GM18517 (cell line): ENCODE results near the gene DPF3.

Experiments used
- ATAC-seq: cut with Tn5 transposase; IDR thresholded peaks from one replicate; pipeline ENCODE4 v1.9.1; 2021; ENCODE audit warnings: mild to moderate bottlenecking, moderate library complexity; ENCODE audit not compliant: unreplicated experiment

Gene DPF3

DNA sequence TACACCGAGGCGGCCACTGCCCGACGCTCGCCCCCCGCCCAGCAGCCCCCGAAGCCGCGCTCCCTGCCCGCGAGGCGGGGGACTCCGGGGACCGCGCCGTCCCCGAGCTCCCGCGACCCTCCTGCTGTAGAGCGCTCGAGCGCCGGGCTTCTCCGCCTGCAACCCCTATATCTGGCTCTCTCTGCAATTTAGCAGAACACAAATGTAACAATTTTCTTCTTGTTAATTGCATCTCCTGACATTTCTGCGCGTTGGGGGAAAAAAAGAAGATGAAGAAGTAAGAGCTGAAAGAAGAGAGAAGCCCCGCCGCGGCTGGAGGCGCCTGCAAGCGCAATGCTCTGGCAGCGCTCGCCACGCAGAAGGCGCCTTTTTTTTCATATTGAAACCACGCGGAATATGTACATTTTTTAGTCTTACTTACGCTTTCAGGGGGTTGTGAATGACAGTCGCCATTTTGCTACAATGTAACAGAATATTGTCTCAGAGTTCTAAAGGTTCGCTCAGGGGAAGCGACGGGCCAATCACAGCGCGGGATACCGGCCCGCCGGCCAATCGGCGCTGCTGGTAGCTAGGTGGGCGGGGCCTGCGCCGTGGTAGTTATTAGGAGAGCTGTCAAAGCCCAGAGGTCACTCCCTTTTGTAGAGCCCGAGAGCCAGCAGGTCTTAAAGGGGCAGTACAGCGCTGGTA is at the start of gene DPF3:
Gene DPF3 (minus strand): TSS at position 466 of the 687 bp plus-strand sequence. CDS start 13 bp downstream, at position 453.
- ATAC-seq, result peak; percentile 96

- ATAC-seq, result no peak
Measured at GRCh38 chr14:72942934-72943333, 49.0 kb upstream of the DPF3 start.

DNA sequence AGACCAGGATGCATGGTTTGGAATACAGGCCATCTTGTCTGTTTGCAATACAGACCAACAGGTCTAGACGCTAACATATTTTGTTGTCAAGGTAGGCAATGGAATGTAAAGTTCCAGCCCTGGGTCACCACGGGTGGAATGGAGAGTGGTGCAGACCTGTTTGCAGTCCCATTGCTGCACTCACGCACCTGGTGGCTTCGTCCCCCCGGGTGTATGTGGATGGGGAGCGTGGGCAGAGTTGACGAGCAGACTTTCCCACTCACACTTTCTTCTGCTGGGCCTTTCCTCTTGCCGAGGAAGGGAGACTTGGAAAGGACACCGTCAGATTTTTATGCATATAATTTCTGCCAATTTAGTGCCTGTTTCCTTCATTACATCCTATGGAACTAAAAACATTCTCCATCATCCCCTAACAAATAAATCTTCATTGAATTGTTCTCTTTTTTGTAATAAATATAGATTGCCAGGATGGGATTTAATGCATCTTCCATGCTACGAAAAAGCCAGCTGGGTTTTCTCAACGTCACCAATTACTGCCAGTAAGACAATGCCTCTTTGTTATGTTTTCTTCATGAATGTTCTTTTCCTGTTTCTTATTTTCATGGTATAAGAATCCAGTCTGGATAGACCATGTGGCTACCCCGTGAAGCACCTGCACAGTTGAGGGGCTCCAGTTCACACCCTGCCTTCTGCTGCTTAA is 47.5 kb upstream of the DPF3 start:
- no peak for ATAC-seq

DNA sequence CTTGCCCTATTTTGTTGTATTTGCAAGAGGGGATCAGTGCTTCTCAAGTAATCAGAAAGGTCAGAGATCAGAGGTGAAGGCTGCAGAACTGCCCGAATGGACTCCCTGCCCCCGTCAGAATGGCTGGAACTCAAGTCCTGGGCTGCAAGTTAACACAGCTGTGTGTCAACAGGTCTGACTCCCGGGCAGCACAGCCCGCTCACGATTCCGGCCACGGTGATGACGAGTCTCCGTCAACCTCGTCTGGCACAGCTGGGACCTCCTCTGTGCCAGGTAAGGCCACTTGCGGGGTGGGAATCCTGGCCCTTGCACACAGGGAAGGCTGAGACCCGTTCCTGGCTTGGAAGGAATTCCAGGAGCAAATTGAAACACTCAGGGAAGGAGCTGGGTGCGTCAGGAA is 45.7 kb upstream of the DPF3 start:
- ATAC-seq, result no peak

DNA sequence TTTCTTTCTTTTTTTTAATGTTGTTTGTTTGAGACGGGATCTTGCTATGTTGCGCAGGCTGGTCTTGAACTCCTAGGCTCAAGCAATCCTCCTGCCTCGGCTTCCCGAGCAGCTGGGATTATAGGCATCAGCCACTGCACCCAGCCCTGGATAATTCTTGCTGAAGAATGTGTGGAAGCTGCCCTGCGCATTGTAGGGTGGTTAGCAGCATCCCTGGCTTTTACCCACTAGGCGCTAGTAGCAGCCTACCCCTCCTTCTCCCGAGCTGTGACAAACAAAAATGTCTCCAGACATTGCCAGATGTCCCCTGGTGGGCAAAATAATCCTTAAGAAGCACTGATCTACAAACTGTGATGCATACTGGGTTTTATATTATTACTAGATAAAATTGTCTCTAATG is 39.0 kb upstream of the DPF3 start:
- ATAC-seq, result no peak

GRCh38 chr14:72929316-72930080 is 35.6 kb upstream of the DPF3 start:
- no peak for ATAC-seq

GRCh38 chr14:72928872-72929271 is 35.0 kb upstream of the DPF3 start:
- ATAC-seq, result no peak

DNA sequence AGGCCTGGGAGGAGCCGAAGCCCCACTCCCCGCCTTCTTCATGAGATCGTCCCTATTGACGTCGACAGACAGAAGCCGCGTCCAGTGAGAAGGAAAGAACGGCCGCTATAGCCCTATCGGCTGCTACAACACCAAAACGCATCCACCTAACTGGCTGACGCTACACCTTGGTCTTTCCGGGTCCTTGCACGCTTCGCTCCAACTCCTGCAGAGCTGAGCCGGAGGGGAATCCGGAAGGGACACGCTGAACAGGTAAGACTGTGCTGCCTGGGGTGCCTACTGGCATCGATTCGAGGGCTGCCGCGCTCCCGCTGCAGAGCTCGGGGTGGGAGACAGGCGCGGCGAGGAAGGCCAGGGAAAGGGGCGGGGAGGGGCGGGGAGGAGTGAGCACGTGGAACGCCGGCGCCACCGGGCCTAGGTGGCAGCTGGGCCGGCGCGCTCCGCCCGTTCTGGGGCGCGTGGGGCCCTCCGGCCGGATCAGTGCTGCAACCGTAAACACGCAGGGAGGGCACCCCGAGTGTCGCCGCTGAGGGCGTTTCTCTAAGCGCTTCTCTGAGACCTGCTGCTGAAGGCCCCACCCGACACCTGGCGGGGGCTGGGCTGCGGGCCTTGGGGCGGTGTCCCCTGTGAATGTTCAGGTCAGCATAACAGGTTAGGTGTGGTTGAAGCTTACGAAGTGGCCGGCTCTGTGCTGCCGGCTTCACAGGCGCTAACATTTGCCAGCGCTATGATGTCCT is 32.6 kb upstream of the DPF3 start, which contains the start of gene DCAF4:
Gene DCAF4 (plus strand): TSS at position 173 of the 737 bp plus-strand sequence. CDS start 11,515 bp downstream, outside the sequence.
- ATAC-seq, result peak; percentile 91

DNA sequence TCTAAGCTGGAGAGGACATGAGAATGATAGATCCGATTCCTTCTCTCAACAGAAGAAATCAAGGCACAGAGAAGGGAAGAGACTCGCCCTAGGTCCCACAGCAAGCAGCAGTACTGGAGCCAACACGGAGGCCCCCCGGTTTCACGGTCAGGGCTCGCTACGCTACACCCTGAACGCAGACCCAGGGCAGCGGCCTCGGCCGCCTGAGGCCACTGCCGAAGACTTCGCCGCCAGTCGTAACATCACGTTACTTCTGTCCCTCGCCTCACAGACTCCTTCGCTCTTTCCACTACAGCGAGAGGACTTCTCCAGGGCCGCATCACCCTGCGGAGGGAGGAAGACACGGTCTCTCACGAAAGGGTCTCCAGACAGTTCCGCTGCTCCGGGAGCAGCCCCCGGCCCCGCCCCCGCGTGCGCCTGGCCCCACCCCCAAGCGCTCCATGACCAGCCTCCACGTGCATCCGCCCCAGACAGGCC is 32.0 kb upstream of the DPF3 start:
- ATAC-seq, result peak; percentile 31

GRCh38 chr14:72925171-72925759 is 31.4 kb upstream of the DPF3 start:
- ATAC-seq, result no peak

DNA sequence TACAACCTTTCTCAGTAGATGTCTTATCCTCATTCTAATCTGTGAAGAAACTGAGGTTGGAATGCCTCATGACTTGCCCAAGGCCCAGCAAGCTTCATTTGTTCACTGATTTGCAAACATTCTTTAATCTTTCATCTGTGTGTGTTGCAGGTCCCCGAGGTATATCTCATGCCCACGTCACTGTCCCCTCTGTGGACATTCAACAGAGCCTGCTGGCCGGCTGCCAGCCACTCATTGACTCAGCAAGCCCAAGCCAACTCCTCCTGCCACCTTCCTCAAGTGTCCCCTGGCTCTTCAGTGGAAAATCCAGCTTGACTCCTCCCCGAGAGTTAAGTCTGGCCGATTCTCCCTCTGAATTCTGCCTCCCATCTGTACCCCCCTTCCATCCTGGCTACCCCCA is 30.4 kb upstream of the DPF3 start:
- no peak for ATAC-seq

DNA sequence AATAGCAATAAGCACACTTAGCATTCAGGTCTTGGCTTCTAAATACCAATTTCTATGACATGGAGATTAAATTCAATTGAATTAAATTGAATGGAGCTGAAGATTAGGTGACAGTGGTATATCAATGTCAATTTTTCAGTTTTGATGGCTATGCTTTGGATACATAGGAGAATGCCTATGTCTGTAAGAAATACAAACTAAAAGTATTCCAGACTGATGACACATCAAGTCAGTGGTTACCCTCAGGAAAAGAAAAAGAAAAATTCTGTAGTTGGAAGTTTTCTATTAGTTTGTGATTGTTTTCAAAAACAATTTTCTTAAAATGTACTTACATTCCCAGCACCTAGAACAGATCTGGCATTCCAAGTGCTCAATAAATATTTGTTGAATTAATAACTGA is 27.5 kb upstream of the DPF3 start:
- ATAC-seq, result no peak

GRCh38 chr14:72920008-72920407 is 26.1 kb upstream of the DPF3 start:
- ATAC-seq, result no peak

- no peak for ATAC-seq
Measured at GRCh38 chr14:72917094-72917802, 23.3 kb upstream of the DPF3 start.

- no peak for ATAC-seq
Measured at GRCh38 chr14:72916174-72916573, 22.3 kb upstream of the DPF3 start.

GRCh38 chr14:72913809-72914208 is 19.9 kb upstream of the DPF3 start:
- ATAC-seq, result no peak

DNA sequence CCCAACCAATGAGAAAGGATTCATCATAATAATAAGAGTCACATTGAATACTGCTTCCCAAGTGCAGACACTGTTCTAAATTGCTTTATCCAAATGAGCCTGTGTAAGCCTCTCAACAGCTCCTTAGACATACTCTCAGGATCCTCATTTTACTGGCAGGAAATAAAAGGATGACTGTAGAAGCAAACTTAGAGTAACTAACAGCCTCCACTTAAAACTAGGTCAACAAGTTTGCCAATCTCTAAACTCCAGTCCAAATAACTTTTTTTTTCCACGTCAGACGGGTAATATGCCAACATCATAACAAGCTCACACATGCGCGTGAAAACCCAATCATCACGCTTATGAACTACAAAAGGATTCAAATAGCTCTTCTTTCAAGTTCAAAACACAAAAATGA is 15.3 kb upstream of the DPF3 start:
- no peak for ATAC-seq

GRCh38 chr14:72907886-72908285 is 14.0 kb upstream of the DPF3 start:
- ATAC-seq, result no peak

DNA sequence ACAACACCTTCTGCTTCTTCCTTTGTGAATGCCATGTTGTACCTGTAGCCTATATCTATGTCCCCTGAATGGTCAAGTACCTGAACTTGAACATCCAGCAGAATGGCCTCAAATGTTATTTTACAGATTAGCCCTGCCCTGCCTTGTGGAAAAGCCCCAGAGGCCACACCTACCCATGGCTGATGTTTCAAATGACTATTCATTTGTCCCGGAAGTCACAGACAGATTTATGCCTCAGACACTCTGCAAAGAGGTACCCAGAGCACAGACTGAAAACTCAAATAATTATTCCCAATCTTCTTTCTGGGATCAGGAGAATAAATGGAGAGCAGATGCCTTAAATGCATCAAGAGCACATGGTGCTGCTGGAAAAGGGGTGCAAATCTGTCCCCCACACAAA is 13.0 kb upstream of the DPF3 start:
- ATAC-seq, result no peak

- no peak for ATAC-seq
Measured at GRCh38 chr14:72906316-72906715, 12.4 kb upstream of the DPF3 start.
